SIG-M5 treated with dmso at 0.1 percent for 504 hours (cell line): ENCODE data around the gene DNAH9.

Source experiments
- DNase-seq: peaks from one replicate; lab custom pipeline; 2025; ENCODE audit not compliant: unreplicated experiment; lab: John Stamatoyannopoulos, UW

Gene DNAH9, protein sequence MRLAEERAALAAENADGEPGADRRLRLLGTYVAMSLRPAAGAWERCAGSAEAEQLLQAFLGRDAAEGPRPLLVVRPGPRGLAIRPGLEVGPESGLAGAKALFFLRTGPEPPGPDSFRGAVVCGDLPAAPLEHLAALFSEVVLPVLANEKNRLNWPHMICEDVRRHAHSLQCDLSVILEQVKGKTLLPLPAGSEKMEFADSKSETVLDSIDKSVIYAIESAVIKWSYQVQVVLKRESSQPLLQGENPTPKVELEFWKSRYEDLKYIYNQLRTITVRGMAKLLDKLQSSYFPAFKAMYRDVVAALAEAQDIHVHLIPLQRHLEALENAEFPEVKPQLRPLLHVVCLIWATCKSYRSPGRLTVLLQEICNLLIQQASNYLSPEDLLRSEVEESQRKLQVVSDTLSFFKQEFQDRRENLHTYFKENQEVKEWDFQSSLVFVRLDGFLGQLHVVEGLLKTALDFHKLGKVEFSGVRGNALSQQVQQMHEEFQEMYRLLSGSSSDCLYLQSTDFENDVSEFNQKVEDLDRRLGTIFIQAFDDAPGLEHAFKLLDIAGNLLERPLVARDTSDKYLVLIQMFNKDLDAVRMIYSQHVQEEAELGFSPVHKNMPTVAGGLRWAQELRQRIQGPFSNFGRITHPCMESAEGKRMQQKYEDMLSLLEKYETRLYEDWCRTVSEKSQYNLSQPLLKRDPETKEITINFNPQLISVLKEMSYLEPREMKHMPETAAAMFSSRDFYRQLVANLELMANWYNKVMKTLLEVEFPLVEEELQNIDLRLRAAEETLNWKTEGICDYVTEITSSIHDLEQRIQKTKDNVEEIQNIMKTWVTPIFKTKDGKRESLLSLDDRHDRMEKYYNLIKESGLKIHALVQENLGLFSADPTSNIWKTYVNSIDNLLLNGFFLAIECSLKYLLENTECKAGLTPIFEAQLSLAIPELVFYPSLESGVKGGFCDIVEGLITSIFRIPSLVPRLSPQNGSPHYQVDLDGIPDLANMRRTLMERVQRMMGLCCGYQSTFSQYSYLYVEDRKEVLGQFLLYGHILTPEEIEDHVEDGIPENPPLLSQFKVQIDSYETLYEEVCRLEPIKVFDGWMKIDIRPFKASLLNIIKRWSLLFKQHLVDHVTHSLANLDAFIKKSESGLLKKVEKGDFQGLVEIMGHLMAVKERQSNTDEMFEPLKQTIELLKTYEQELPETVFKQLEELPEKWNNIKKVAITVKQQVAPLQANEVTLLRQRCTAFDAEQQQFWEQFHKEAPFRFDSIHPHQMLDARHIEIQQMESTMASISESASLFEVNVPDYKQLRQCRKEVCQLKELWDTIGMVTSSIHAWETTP (N-terminal part only)

DNA sequence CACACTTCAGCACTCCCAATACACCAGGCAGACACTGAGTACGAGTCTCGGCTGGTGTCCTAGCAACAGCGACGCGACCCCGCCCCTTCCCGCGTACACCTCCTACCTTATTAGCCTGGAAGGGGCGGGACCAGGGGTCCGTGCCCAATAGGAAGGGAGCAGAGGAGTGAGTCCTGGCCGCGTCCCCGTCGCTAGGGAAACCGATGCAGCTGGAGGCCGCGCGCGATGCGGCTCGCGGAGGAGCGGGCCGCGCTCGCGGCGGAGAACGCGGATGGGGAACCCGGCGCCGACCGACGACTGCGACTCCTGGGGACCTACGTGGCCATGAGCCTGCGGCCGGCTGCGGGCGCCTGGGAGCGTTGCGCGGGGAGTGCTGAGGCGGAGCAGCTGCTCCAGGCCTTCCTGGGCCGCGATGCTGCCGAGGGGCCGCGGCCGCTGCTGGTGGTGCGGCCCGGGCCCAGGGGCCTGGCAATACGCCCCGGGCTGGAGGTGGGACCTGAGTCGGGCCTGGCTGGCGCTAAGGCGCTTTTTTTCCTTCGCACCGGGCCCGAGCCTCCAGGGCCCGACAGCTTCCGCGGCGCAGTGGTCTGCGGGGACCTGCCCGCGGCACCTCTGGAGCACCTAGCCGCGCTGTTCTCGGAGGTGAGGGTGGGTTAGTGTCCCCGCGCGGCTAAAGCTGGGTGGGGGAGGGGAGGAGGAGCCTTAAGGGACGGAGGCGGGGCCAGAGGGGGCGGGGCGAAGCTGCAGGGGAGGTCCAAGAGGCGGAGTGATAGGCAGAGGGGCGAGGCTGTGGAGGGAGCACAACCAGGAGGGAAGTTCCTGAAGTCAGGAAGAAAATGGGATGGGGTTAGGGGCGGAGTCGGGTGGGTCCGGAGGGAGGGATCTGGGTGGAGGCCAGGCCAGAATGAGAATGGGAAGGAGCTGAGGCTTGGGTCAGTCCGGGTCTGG, at the start of gene DNAH9:
TSS of gene DNAH9 (plus strand) at position 197 of the 948 bp plus-strand sequence. CDS start at position 226, 29 bp downstream.
- no peak for DNase-seq

DNA sequence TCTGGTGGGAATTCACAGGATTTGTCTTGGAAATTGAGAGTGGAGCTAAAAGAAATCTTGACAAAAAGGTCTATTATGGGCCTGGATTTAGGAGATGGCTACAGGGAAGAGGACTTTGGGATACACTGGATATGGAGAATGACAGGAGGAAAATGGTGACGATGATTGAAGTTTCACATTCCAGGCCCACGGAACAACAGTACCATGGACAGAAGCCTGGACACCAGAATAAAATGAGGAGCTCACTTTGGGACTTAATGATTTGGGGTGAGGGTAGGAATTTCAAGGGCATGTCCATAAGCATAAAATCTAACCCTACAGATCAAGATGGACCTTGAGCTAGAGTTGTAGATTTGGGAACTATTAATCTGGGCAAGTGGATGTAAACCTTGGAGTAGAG, 47.8 kb upstream of the DNAH9 start:
- no peak for DNase-seq

DNA sequence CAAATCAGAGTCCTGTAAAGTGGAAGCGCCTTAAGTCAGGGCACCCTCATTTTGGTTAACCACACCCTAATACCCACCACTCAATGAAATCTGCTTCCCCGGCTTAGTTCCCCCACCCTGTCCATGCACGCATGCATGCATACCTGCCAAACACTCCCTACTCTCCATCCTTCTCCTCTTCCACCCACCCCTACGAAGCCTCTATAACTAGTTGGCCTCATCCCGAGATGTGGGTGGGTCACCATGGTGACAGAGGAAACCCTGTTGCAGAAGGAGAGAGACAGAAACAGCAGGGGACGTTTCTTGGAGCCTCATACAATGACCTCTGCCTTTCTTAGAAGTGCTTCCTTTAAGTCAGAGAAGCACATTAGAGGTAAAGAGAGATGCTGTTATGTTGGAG, 46.8 kb upstream of the DNAH9 start:
- DNase-seq, result no peak

DNA sequence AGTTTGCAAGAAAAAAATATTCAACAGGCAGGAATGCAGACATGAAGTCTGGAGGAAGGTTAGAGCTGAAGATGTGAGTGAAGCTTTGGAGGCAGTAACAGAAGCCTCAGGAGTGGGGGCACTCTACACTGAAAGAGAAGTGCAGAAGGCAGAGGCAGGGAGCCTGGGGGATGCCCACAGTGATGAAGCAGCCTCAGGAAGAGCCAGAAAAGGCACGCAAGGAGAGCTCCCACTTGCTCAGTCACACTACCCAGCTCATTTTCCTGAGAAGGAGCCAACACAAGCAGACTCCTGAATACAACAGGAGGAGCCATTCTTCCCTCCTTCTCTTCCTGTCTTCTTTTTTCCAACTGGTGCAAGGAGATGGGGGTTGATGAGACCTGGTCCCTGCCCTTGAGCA, 45.1 kb upstream of the DNAH9 start:
- DNase-seq, result no peak

DNA sequence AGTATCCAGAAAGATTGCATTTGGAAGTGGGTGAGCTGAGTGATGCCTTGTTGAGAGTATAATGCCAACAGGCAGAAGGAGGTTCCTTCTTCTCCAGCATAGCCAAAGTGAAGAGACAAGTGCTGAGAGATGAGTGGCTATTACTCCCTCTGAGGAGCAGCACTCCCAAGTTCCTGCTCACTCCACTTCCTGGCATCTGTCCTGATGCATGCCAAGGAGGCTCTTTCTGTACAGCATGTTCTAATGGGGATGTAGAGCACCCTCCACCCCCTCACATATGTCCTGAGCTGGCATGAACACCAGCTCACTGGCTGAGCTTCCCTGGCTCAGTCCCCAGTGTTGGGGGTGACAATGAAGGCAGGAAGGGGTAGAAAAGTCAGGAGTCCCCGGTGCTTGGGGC, 44.2 kb upstream of the DNAH9 start:
- no peak for DNase-seq

DNA sequence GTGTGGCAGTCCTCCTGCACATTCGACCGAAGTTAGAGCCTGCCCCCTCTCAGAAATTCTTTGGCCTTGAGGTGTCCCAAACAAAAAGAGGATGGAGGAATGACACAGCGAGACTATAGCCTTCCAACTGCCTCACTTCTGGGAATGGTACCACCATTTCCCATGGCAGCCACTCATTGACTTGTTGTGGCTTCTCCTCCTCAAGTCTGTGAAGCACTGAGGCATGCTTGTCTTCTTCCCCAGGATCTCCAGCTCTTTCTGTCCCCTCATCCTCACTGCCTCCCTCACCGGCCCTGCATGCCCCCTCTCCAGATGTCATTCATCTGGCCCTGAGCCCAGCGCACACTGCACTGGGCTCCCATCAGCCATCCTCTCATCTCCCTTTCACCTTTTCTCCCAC, 43.7 kb upstream of the DNAH9 start:
- no peak for DNase-seq

DNA sequence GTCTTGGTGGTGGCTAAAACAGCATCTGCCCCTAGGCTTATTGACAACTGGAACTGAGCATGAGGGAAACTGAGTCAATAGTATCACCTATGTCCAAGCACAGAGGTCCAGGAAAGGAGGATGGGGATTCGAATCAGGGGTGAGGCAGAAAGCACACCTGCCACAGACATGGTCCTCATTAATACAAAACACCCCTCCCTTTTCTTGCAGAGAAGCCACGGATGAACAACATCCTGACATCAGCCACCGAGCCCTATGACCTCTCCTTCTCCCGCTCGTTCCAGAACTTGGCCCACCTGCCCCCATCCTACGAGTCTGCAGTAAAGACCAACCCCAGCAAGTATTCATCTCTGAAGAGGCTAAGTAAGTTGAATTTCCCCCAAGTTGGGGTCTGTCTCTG, 42.7 kb upstream of the DNAH9 start:
- DNase-seq, result no peak

DNA sequence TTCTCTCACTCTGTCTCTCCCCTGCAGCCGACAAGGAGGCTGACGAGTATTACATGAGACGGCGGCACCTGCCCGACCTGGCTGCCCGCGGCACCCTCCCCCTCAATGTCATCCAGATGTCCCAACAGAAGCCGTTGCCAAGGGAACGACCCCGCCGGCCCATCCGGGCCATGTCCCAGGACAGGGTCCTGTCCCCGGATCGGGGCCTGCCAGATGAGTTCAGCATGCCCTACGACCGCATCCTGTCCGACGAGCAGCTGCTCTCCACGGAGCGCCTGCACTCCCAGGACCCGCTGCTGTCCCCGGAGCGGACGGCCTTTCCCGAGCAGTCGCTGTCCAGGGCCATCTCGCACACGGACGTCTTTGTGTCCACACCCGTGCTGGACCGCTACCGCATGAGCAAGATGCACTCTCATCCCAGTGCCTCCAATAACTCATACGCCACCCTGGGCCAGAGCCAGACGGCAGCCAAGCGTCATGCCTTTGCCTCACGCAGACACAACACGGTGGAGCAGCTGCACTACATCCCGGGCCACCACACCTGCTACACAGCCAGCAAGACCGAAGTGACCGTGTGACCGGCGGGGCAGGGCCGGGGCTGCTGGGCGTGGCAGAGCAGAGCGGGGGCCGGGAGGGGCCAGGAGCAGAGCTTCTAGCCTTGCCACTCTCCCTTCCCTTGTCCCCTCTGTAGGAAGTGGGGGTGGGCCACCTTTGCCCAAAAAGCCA, 40.4 kb upstream of the DNAH9 start:
- DNase-seq, result no peak

DNA sequence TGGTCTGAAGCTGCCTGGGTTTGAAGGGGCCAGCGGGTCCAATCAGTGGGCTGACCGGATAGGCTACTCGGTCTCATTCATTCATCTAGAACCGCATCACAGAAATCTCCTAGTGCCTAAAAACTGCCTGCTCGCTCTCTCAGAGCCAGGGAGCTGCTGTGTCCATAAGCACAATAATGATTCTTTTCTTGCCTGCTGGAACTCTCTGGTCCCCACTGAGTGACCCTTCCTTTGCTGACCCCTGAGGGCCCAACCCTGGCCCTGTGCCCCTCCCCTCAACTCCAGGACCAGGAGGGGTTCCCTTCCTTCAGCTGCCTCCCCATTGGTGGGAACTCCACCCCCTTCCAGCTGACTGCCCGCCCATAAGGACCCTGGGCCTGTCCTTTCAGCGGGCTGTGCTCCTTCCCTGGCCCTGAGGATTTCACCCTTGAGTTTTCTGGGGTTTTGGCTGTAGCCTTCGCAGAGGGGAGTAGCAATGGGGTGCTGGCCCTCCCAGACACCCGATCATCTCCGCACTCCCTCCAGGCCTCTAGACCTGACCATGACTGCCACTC, 39.5 kb upstream of the DNAH9 start:
- DNase-seq, result no peak

DNA sequence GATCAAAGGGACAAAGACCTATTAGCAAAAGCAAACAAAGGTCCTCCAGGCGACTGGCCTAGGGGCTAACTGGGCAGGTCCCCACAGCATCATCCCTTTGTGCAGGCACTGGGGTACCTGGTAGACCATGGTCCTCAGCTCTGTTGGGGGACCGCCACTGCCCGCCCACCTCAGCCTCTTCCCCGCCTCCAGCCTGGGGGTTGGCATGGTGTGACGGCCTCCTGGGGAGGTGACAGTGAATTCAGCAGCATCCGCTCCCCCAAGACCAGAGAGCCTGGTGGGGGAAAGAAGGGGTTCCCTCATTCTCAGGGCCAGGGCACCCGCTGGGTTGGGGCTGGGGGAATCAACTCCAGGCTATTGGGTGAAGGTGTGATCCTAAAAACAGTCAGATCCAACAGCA, 38.7 kb upstream of the DNAH9 start:
- no peak for DNase-seq

DNA sequence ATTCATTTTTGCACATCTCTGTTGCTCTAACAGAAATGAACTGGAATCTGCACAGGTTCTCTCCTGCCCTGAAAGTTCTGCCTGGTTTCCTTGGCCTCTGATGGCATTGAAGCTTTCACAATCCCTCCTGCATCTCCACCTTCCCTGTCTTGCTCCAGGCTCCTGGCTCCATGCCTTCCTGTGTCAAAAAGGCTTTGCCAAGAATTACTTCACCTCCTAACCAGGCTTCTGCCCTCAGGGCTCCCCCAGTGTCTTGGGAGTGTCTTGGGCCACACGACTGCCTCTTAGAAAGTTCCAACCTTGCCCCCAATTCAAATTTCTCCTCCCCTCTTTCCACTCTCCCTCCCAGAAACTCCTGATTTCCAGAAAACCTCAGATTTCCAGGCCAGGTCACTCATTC, 37.0 kb upstream of the DNAH9 start:
- DNase-seq, result no peak

DNA sequence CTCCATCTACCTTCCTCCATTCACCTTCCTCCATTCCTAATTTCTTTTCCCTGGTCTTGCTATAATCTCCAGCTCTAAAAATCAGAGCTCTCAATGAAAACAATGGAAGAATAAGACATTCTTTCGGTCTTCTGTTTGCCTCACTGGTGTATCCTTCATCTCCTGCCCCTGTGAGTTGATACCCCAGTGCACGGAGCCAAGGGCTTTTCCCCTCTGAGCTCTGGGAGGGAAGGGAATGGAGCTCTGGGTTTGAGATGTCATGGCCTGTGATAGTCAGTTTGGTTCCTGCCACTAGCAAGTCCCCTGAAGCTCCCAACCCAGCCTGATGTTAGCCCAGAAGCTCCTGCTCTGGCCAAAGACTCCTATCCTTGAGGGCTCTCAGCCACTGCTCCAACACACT, 36.6 kb upstream of the DNAH9 start:
- no peak for DNase-seq

DNA sequence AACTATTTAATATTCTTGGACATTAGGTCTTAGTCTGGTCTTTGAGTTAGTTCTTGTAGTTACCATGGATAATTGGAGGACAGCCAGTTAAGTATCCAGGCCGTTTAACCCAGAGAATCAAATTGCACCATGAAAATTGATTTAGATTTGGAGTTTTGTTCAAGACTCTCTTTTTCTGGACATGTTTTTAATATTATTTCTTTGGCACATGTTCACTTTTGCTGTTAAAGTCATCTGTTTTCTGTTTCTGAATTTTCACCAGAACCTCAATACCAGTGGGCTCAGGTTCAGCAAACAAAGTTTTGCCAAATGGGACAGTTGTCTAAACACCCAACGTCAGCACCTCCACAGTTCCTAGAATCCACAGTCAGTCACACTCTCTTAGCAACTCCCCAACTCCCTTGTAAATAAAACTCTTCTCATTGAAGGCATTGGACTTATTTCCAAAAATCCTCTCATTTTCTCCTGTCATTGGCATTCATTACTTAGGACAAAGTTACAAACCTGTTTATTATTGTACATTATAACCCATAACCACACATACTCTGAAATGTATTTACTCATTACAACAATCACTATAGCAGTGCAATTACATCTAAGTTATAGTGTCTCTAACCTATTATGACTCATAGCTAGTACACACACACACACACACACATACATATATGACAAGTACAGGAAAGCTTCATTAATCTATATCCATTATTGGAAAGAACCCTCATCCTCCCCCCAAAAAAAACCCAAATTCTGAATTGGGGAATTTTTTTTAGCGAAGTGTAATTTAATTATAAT, 33.5 kb upstream of the DNAH9 start:
- DNase-seq, result no peak

DNA sequence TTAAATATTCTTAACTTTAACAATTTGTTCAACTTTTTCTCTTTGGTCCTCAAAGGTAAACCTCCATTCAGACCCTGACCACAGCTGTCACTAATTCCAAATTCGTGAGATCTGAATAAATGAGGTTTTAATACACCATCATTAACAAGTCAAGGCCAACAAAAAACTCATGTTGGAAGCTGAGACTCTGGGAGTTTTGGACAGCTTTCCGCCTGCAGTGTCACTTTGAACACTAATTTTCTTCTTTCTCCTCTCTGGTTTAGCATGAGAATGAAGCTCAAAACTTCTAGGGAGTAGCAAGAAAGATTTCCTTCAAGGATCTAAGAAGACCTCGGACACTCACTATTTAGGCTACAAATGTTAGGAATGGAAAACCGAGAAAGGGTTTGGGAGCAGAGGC, 32.7 kb upstream of the DNAH9 start:
- DNase-seq, result no peak

DNA sequence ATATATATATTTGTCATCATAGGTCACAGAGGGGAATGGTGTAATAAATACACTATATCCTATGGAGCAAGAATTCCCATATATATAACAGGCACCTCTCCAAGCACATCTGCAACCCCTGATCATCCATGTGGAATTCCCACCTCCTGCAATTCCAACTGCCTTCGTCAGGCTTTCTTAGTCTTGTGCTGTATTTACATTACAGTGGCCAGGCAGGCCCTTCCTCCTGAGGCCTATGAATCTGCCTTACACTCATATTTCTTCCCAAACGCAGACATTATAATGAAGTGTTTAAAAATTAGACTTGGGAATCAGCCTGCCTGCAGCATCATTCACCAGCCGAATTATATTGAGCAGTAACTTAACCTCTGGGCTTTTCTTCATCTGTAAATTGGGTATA, 19.3 kb upstream of the DNAH9 start:
- DNase-seq, result no peak

DNA sequence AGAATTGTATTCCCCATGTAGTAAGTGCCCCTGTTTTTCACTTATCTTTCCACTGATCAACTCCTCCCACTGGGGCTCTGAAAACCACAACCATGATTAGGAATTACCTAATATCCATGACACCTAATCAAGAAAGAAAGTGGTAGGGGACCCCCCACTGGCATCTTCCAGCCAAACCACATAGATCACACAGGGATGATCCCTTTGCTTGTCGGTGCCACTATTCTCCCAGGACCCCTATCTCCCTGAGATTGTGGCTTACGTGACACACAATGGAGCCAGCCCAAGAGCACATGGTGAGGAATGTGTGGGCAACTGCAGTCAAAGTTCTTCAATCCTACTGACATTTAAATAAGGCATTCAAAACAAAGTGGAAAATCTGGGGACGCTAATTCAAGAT, 17.6 kb upstream of the DNAH9 start:
- no peak for DNase-seq

DNA sequence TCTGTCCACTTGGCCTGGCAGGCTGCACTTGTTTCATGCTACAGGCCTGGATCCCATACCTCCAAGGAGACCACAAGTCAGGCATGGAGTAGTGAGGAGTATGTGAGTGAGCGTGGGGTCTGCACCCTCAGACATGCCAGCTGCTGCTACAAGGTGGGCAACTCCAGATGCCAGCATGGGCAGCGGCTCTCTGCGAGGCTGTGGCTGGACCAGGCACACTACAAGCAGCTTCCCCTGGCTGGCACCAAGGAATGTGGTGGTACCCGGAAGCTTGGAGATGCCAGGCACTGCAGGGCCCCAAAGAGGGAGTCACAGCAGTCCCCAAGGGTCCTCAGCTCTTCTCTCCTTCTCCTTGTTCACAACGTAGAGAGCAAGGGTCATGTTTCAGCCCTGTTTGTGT, 16.1 kb upstream of the DNAH9 start:
- no peak for DNase-seq

DNA sequence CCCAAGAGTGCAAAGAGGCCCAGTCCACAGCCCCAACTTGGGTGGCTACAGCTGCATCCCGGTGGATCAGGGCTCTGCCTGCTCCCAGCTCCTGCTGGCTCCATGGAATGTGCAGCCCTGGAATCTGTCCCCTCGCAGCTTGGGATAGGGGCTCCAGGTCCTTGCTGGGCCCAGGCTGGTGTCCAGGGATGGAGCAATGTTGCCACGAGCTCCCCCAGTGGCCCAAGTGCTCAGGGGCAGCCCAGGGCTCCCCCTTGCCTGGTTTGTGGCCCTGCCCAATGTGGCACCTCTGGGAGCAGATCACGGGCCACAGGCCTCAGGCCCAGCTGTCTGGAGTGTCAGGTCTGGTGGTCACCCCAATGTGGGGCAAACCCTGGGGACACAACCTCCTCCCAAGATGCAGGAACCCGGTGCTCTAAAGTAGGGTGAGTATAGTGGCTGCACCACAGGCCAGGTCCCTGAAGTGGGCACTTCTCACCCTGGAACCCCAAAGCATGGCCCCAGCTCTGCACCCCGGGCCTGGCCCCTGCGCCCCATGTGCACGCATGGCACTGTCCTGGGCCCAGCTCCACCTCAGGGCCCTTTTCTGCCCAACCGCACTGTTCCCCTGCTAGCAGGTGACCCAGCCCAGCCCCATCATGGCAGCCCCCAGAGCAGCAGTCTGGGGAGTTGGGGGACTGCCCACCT, 14.8 kb upstream of the DNAH9 start:
- no peak for DNase-seq
